ENCODE results near the gene YDJC. TPM values are rescaled to one million over a fixed set of nuclear protein-coding genes. Genes with fewer than 3 reads are reported as not detected.
"Not testable (repeated sequence)": the region's sequence is repeated elsewhere in the genome, so short reads cannot be mapped to it uniquely, and the experiment has no call there.

Gene YDJC
- total RNA-seq, 1 donor from 2014 or later, result 34.8 TPM

GRCh38 chr22:21652547-21653545, 23.0 kb upstream of the YDJC start:
- intact Hi-C loops (cut with micrococcal nuclease), result loop anchor here (1.0 to 10.0 kb wide), 4 partner anchors 11 to 648 kb away; partner anchors contain the start of genes PPM1F, SDF2L1, THAP7 and YDJC

- intact Hi-C loops (cut with micrococcal nuclease), result loop anchor here (1.0 to 10.0 kb wide), 4 partner anchors 10 to 647 kb away; partner anchors contain the start of genes PPM1F, SDF2L1, THAP7 and YDJC
These were observed 22.3 kb upstream of the YDJC start for GRCh38 chr22:21652010-21652546.

GRCh38 chr22:21651521-21652009, 21.7 kb upstream of the YDJC start:
- intact Hi-C loops (cut with micrococcal nuclease), result loop anchor here (1.0 to 10.0 kb wide), 4 partner anchors 9 to 647 kb away; partner anchors contain the start of genes PPM1F, SDF2L1, THAP7 and YDJC

GRCh38 chr22:21650823-21651520, 21.1 kb upstream of the YDJC start:
- intact Hi-C loops (cut with micrococcal nuclease), result loop anchor here (5.0 to 10.0 kb wide), 2 partner anchors 301 to 646 kb away; partner anchors contain the start of genes PPM1F and THAP7

GRCh38 chr22:21650280-21650679, 20.5 kb upstream of the YDJC start:
- intact Hi-C loops (cut with micrococcal nuclease), result loop anchor here (5.0 to 10.0 kb wide), 2 partner anchors 302 to 645 kb away; partner anchors contain the start of genes PPM1F and THAP7

GRCh38 chr22:21646608-21647590, 17.1 kb upstream of the YDJC start:
- intact Hi-C loops (cut with micrococcal nuclease), result no loop called here

GRCh38 chr22:21645513-21645912, 15.7 kb upstream of the YDJC start:
- intact Hi-C loops (cut with micrococcal nuclease), result not testable (repeated sequence)

- intact Hi-C loops (cut with micrococcal nuclease), result loop anchor here (2.0 kb wide), 1 partner anchor 73 kb away; no protein-coding TSS in a partner anchor
These were observed 13.9 kb upstream of the YDJC start for GRCh38 chr22:21643533-21644357.

GRCh38 chr22:21642584-21643448, 13.0 kb upstream of the YDJC start:
- intact Hi-C loops (cut with micrococcal nuclease), result loop anchor here (1.0 to 2.0 kb wide), 3 partner anchors 9 to 72 kb away; partner anchors contain the start of gene YDJC

GRCh38 chr22:21641789-21642583, 12.2 kb upstream of the YDJC start, which contains the start of gene SDF2L1:
Gene SDF2L1 (plus strand): TSS chr22:21642302. CDS start chr22:21642337, 35 bp downstream.
- intact Hi-C loops (cut with micrococcal nuclease), result loop anchor here (1.0 to 2.0 kb wide), 3 partner anchors 10 to 71 kb away; partner anchors contain the start of gene YDJC

GRCh38 chr22:21641417-21641788, 11.6 kb upstream of the YDJC start:
- intact Hi-C loops (cut with micrococcal nuclease), result no loop called here

GRCh38 chr22:21640810-21641209, 11.0 kb upstream of the YDJC start:
- intact Hi-C loops (cut with micrococcal nuclease), result no loop called here

GRCh38 chr22:21639359-21639758, 9.5 kb upstream of the YDJC start:
- intact Hi-C loops (cut with micrococcal nuclease), result no loop called here

GRCh38 chr22:21637450-21637849, 7.6 kb upstream of the YDJC start:
- intact Hi-C loops (cut with micrococcal nuclease), result not testable (repeated sequence)

GRCh38 chr22:21636629-21637218, 6.9 kb upstream of the YDJC start:
- intact Hi-C loops (cut with micrococcal nuclease), result no loop called here

- intact Hi-C loops (cut with micrococcal nuclease), result no loop called here
These were observed 6.1 kb upstream of the YDJC start for GRCh38 chr22:21635771-21636510.

Data from T-helper 1 cell treated with Interleukin-12 subunit alpha and Interleukin-12 subunit beta and Interleukin-4 antibody, amounts not matched to agents 30 ng/mL and 1 ng/mL, for 36 hours (primary cell).